IgD-negative memory B cell (primary cell): ENCODE measurements around the gene PHYKPL. TPM values are rescaled to one million over a fixed set of nuclear protein-coding genes. Genes with fewer than 3 reads are reported as not detected.
A peak's percentile ranks its signal among the peaks of the same experiment; 100 is the strongest.

Experiments used
- H3K27ac Mint-ChIP-seq, 3 donors: one replicate each; pipeline ENCODE4 v1.8.0; 2020 to 2022; ENCODE audit warnings: mild to moderate bottlenecking in 3 of 3, mixed read lengths in 3 of 3, moderate library complexity in 1 of 3
- H3K27me3 Mint-ChIP-seq: one replicate; pipeline ENCODE4 v1.8.0; 2021; ENCODE audit warnings: mixed read lengths
- H3K36me3 Mint-ChIP-seq: one replicate; pipeline ENCODE4 v1.8.0; 2020; ENCODE audit warnings: mild to moderate bottlenecking, mixed read lengths
- H3K4me1 Mint-ChIP-seq, 3 donors: one replicate each; pipeline ENCODE4 v1.8.0; 2020 to 2022; ENCODE audit warnings: mixed read lengths in 3 of 3, mild to moderate bottlenecking in 1 of 3
- H3K4me3 Mint-ChIP-seq, 4 donors: one replicate each; pipeline ENCODE4 v1.8.0; 2020 to 2022; ENCODE audit warnings: mild to moderate bottlenecking in 4 of 4, mixed read lengths in 4 of 4, moderate library complexity in 3 of 4
- H3K9me3 Mint-ChIP-seq, 3 donors: one replicate each; pipeline ENCODE4 v1.8.0; 2020 to 2021; ENCODE audit warnings: mixed read lengths in 3 of 3, mild to moderate bottlenecking in 1 of 3
- polyA plus RNA-seq: library from polyadenylated mRNA; unstranded; fragments of 300-500 nt; fragmentation: Illumina TruSeq; gene quantifications from one replicate; pipeline ENCODE4 v1.2.3, GENCODE V29; 2021

The PHYKPL gene
- polyA plus RNA-seq, 1 donor from 2014 or later, result 58.1 TPM

DNA sequence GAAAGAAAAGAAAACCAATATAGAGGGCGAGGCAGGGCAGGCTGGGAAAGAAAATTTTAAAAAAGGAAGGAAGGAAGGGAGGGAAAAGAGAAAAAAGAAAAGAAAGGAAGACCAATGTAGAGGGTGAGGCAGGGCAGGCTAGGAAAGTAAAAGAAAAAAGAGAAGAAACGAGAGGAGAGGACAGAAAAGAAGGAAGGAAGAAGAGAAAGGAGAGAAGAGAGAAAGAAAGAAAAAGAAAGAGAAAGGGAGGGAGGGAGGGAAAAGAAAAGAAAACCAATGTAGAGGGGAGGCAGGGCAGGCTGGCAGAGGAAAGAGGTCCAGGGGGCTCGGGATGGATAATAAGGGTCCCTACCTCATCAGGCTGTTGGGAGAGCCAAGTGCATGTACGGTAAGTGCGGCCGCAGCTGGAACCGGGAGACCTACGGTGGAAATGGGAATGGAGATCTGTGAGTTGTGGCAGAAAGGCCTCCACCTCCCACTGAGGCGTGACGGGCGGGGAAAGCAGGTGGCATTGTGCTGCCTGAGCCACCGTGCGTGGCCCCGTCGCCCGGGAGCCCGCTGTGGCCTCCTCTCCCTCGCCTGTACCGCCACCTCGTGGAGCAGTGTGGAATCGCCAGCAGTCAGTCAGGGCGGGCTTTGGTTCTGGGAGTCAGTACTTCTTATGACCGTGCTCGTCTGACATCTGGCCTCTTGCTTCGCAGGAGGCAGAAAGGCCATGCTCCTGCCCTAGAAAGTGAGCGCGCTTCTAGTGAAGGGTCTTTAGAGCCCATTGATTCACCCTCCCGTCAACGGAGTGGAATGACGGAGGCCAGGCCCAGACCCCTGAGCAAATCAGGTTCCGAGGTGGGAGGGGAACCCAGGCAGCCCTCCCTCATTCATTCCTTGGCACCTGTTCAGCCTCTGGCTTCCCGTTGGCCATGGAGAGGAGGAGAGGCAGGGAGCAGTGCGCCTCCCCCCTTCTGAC lies 68.5 kb downstream of the PHYKPL start:
- Mint-ChIP-seq H3K4me3 (peak overlapping the region in 1 of 4 donors; percentile 72), H3K27me3 (no peaks in the 10 kb centered on the region), H3K9me3 (no peaks in the 10 kb centered on the region), H3K4me1 (peaks cover 6 to 16% (median 9%) of the 10 kb centered on the region in 3 donors), H3K36me3 (no peaks in the 10 kb centered on the region), H3K27ac (peak overlapping the region in 1 of 3 donors; percentile 67)

- H3K9me3 Mint-ChIP-seq, result no peaks in the 10 kb centered on the region
- H3K27ac Mint-ChIP-seq, result peak overlapping the region in 1 of 3 donors; percentile 60
- H3K36me3 Mint-ChIP-seq, result no peaks in the 10 kb centered on the region
- no peaks in the 10 kb centered on the region for H3K27me3 Mint-ChIP-seq
- H3K4me3 Mint-ChIP-seq, result no peak overlapping the region
- peaks cover 6 to 11% (median 7%) of the 10 kb centered on the region in 3 donors for H3K4me1 Mint-ChIP-seq
Measured at GRCh38 chr5:178162481-178162880, 70.1 kb downstream of the PHYKPL start.

DNA sequence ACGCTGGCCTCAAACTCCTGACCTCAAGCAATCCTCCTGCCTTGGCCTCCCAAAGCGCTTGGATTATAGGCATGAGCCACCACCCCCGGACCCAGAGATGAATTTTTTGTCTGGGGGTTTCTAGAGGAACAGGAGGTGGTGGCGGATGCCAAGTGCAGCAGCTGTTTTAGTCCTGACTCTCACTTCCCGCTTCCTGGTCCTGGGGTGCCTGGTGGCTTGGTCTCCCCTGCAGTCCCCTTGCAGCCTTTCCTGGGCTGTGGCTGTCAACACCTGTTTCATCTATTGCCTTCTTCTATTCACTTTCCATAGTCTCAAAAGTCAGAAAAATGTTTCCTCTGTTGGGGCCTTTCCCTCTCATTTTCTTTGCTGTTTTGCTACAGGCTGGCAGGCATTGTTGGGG lies 72.4 kb downstream of the PHYKPL start:
- peaks cover 6 to 11% (median 7%) of the 10 kb centered on the region in 3 donors for H3K4me1 Mint-ChIP-seq
- H3K4me3 Mint-ChIP-seq, result no peak overlapping the region
- peak overlapping the region in 1 of 3 donors; percentile 21 for H3K27ac Mint-ChIP-seq
- H3K9me3 Mint-ChIP-seq, result no peaks in the 10 kb centered on the region
- no peaks in the 10 kb centered on the region for H3K27me3 Mint-ChIP-seq
- H3K36me3 Mint-ChIP-seq, result no peaks in the 10 kb centered on the region

Other genes with a start within 250 kb of the PHYKPL start
- not detected for gene PROP1, start 236.6 kb downstream of the PHYKPL start, polyA plus RNA-seq
- gene N4BP3, start 119.3 kb downstream of the PHYKPL start, polyA plus RNA-seq, result 10.1 TPM
- gene RMND5B, start 101.8 kb downstream of the PHYKPL start, polyA plus RNA-seq, result 43.0 TPM
- gene NHP2, start 78.9 kb downstream of the PHYKPL start, polyA plus RNA-seq, result 227 TPM
- not detected for gene GMCL2, start 45.4 kb downstream of the PHYKPL start, polyA plus RNA-seq
- gene HNRNPAB, start 28.3 kb downstream of the PHYKPL start, polyA plus RNA-seq, result 70.6 TPM